Esophagus muscularis mucosa (tissue), 4 donors: ENCODE results near the gene OTOF. TPM values are rescaled to one million over a fixed set of nuclear protein-coding genes. Genes with fewer than 3 reads are reported as not detected.

Experiments
- DNase-seq: peaks from one replicate; pipeline ENCODE4 v3.0.0-alpha.2; 2017; ENCODE audit errors: extremely low spot score
- H3K27ac ChIP-seq, 4 donors: fragments of 200-600 bp; sonication (generic); replicated peaks in 1 of 4; 1 replicate in 3 of 4; 2 replicates in 1 of 4; pipeline ENCODE4 v1.5.1; 2016 to 2019; ENCODE audit warnings: mild to moderate bottlenecking in 1 of 4
- H3K27me3 ChIP-seq, 4 donors: fragments of 200-600 bp; sonication (generic); one replicate each; pipeline versions ENCODE4 v1.5.1 to v1.6.0; 2016 to 2019
- H3K36me3 ChIP-seq, 4 donors: fragments of 200-600 bp; sonication (generic); one replicate each; pipeline ENCODE4 v1.5.1; 2016 to 2019
- H3K4me1 ChIP-seq, 4 donors: fragments of 200-600 bp; sonication (generic); one replicate each; pipeline ENCODE4 v1.5.1; 2016 to 2019
- H3K4me3 ChIP-seq, 4 donors: fragments of 200-600 bp; sonication (generic); 1 replicate in 2 of 4; 2 replicates in 2 of 4; pipeline ENCODE4 v1.5.1; 2016 to 2019; ENCODE audit warnings: mild to moderate bottlenecking in 4 of 4, moderate library complexity in 1 of 4
- H3K9me3 ChIP-seq, 4 donors: fragments of 200-600 bp; sonication (generic); 1 replicate in 3 of 4; 2 replicates in 1 of 4; pipeline ENCODE4 v1.5.1; 2016 to 2019
- CTCF ChIP-seq, 3 experiments: fragments of 200-600 bp in 2 of 3; fragments of 450-650 bp in 1 of 3; sonication (generic) in 2 of 3; IDR thresholded peaks; one replicate each; pipeline ENCODE4 v1.5.1; 2017 to 2019; ENCODE audit warnings: antibody characterized with exemption in 3 of 3, mild to moderate bottlenecking in 2 of 3, moderate library complexity in 1 of 3
- EP300 ChIP-seq: sonication (generic); formaldehyde crosslinking; IDR thresholded peaks from one replicate; pipeline ENCODE4 v1.6.1; 2017; ENCODE audit warnings: antibody characterized with exemption
- POLR2A ChIP-seq: fragments of 450-650 bp; IDR thresholded peaks from one replicate; pipeline ENCODE4 v1.6.1; 2017; ENCODE audit warnings: antibody characterized with exemption, moderate library complexity, mild to moderate bottlenecking, low read depth
- POLR2AphosphoS5 ChIP-seq, 2 donors: sonication (generic); formaldehyde crosslinking; IDR thresholded peaks; one replicate each; pipeline ENCODE4 v1.6.1; 2017; ENCODE audit warnings: antibody characterized with exemption in 2 of 2
- WGBS: methylation state at CpG from one replicate; pipeline ENCODE4 v1.1.5; 2018; 5-methylcytosine and 5-hydroxymethylcytosine counted together
- intact Hi-C: fragments of 100-400 bp; cut with DNase I; formaldehyde crosslinking; loops from one replicate; pipeline ENCODE4 v1.15.1; 2023
- total RNA-seq, 4 donors: library from RNA; depleted of rRNA; stranded (reverse); fragments of >200 nt; gene quantifications; one replicate each; pipeline versions ENCODE4 v1.1.0 to v1.2.1, GENCODE V29; 2016

The OTOF gene
- total RNA-seq, 4 donors from 2014 or later: 0.13 to 1.5 (median 0.38) TPM

DNA sequence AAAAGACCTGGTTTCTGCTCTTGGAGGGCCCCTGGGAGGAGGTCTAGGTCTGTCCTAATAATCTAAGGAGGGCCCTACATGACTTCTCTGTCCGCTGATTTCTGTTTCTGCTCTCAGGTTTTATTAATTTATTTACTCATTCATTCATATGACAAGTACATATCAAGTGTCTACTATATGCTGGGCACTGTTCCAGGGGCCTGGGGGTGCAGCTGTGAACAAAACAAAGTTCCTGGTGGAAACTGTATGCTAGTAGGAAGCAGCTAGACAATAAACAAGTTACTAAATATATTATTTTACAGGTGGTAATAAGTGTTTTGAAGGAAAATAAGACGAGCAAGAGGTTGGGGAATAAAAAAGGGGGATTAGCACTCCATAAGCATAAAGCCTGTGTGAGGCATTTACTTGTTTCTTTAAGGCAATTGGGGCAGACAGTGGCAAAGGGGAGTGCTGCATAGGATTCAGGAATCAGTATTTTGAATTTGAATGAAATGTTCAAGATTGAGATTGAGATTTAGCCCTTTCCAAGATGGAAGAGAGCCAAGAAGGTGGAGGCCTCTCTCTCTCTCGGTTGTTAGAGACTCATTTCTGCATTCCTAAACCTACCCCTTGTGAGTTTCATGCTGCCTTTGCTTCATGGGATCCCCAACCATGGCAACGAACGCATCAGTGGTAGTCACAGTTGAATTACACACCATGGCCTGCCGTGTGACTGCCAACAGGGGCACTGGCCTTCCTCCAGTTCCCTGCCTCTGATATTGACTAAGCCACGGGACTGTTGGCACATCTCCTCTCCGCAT lies 47.9 kb downstream of the OTOF start:
- no peak for DNase-seq
- intact Hi-C loops: no loop called here
- no peaks in the 10 kb centered on the region for H3K4me1 ChIP-seq
- WGBS: 59% methylated on average over 6 of the region's 8 CpGs
- TF ChIP-seq POLR2AphosphoS5 (IDR thresholded peaks at IDR 0.05) (no peak), POLR2A (no peak), EP300 (no peak), CTCF (IDR thresholded peaks at IDR 0.05) (no peak)
- no peaks in the 10 kb centered on the region for H3K27me3 ChIP-seq
- no peak overlapping the region for H3K27ac ChIP-seq
- H3K36me3 ChIP-seq: no peaks in the 10 kb centered on the region
- no peaks in the 10 kb centered on the region for H3K9me3 ChIP-seq
- no peak overlapping the region for H3K4me3 ChIP-seq

DNA sequence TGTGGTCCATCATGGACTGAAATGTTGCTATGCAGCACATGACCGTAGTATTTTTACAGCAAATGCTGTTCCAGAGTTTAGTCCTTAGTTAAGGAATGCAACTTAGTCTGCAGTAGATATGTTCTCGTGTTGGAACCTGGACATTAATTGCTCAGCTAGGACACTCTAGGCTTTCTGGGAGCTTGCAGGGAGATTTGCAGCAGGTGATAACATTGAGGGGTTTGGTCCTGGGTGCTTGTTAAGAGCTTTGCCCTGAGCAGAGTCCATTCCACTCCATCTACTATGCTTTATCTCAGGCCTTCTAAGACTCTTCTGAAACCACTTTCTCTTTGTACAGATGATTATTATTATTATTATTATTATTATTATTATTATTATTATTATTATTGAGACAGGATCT lies 49.1 kb downstream of the OTOF start:
- Histone ChIP-seq H3K4me1 (no peaks in the 10 kb centered on the region), H3K36me3 (no peaks in the 10 kb centered on the region), H3K9me3 (no peaks in the 10 kb centered on the region), H3K27ac (no peak overlapping the region), H3K27me3 (no peaks in the 10 kb centered on the region), H3K4me3 (no peak overlapping the region)
- DNase-seq: no peak
- TF ChIP-seq EP300: no peak
- no peak for TF ChIP-seq POLR2A
- TF ChIP-seq POLR2AphosphoS5 (IDR thresholded peaks at IDR 0.05): no peak
- no peak for TF ChIP-seq CTCF (IDR thresholded peaks at IDR 0.05)
- intact Hi-C loops: no loop called here
- WGBS: 95% methylated on average over 2 of the region's 2 CpGs

DNA sequence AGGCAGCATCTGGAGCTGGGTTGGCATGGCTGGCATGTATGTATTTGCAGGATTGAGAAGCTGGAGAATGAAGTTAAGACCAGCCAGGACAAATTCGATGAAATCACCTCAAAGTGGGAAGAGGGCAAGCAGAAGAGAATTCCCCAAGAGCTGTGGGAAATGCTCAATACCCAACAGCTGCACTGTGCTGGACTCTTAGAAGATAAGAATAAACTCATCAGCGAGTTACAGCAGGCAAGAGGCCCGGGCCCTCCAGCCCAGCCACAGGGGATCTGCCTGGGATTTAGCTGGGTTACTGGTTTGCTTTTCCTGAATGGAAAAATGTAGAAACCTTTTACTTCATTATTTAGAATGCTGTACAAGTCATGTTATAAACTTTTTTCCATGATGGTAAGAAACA lies 53.7 kb downstream of the OTOF start:
- intact Hi-C loops: no loop called here
- no peaks in the 10 kb centered on the region for H3K4me1 ChIP-seq
- 70% methylated on average over 3 of the region's 3 CpGs for WGBS
- H3K27me3 ChIP-seq: no peaks in the 10 kb centered on the region
- no peak for DNase-seq
- no peaks in the 10 kb centered on the region for H3K9me3 ChIP-seq
- H3K27ac ChIP-seq: no peak overlapping the region
- no peak overlapping the region for H3K4me3 ChIP-seq
- TF ChIP-seq POLR2AphosphoS5 (IDR thresholded peaks at IDR 0.05) (no peak), POLR2A (no peak), EP300 (no peak), CTCF (IDR thresholded peaks at IDR 0.05) (no peak)
- H3K36me3 ChIP-seq: no peaks in the 10 kb centered on the region

DNA sequence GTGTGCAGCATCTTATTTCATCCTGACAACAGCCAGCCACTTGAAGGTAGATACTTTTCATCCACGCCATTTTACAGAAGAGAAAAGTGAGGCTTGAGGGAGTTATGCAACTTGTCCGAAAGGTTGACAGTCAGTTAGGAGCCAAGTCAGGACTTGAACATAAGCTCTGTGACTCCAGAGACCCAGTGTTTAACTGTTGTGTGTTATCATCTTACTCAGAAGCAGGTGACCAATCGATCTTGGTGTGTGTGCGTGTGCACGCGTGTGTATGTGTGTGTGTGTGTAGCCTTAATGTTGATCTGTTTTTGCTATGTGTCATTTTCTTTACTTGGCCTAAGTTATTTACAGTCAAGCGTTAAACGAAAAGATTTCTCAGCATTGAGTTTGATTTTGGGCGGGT lies 54.2 kb downstream of the OTOF start:
- Histone ChIP-seq H3K4me3 (no peak overlapping the region), H3K27ac (no peak overlapping the region), H3K27me3 (no peaks in the 10 kb centered on the region), H3K4me1 (no peaks in the 10 kb centered on the region), H3K9me3 (no peaks in the 10 kb centered on the region), H3K36me3 (no peaks in the 10 kb centered on the region)
- DNase-seq: no peak
- WGBS: 92% methylated on average over 9 of the region's 9 CpGs
- TF ChIP-seq EP300 (no peak), POLR2A (no peak), POLR2AphosphoS5 (IDR thresholded peaks at IDR 0.05) (no peak), CTCF (IDR thresholded peaks at IDR 0.05) (no peak)
- intact Hi-C loops: no loop called here
